ENCODE data around the gene TTC21B. TPM values are rescaled to one million over a fixed set of nuclear protein-coding genes. Genes with fewer than 3 reads are reported as not detected.

TTC21B gene
- total and polyA plus RNA-seq, 8 donors = 3.3 to 78.6 (median 11.8) TPM

DNA sequence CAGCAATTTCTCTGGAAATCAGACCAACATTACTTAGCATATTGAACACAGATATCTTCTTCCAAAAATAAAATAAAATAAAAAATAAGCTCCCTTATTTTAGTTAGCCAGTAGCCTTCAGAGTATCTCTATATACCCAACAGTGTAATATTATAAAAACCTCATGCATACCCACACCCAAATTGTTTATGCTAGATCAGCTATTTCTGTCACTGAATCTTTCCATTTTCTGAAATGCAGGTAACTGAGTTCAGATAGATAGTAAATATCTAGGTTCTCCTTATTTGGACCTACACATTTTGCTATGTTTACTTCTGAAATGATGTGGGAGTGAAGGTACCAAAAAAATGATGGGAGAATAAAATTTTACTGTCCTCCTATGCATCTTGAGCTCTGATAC lies 39.9 kb downstream of the TTC21B start:
- Histone ChIP-seq H3K4me1 (no peaks in the 10 kb centered on the region), H3K36me3 (peaks cover 4 to 79% (median 69%) of the 10 kb centered on the region in 4 donors), H3K9me3 (no peaks in the 10 kb centered on the region), H3K27ac (no peak overlapping the region), H3K27me3 (no peaks in the 10 kb centered on the region), H3K4me3 (no peak overlapping the region)
- no peak for TF ChIP-seq EP300 (IDR thresholded peaks at IDR 0.05)
- no peak for TF ChIP-seq POLR2A (IDR thresholded peaks at IDR 0.05)
- TF ChIP-seq POLR2AphosphoS5 (IDR thresholded peaks at IDR 0.05) = no peak
- TF ChIP-seq, protein P1, sequence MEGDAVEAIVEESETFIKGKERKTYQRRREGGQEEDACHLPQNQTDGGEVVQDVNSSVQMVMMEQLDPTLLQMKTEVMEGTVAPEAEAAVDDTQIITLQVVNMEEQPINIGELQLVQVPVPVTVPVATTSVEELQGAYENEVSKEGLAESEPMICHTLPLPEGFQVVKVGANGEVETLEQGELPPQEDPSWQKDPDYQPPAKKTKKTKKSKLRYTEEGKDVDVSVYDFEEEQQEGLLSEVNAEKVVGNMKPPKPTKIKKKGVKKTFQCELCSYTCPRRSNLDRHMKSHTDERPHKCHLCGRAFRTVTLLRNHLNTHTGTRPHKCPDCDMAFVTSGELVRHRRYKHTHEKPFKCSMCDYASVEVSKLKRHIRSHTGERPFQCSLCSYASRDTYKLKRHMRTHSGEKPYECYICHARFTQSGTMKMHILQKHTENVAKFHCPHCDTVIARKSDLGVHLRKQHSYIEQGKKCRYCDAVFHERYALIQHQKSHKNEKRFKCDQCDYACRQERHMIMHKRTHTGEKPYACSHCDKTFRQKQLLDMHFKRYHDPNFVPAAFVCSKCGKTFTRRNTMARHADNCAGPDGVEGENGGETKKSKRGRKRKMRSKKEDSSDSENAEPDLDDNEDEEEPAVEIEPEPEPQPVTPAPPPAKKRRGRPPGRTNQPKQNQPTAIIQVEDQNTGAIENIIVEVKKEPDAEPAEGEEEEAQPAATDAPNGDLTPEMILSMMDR (IDR thresholded peaks at IDR 0.05) = no peak
- no peak for DNase-seq
- intact Hi-C loops (cut with DNase I; ENCODE audit: low total_unique reads) = no loop called here

DNA sequence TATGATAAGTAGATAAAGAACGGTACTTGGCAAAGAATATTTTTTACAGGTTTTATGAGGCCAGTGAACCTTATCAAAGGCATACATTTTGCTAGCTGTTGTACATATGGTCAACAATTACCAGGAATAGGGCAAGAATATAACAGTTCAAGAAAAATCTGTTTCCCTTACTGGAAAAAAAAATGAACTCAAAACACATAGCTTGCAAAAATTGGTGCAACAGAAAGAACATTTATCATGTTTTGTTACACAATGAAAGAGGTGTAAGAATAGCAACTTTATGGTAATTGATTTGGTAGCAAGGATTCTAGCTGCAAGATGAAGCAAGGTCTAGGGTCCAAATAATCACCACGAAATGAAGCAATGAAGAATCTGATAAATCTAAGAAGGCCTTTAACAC lies 41.6 kb downstream of the TTC21B start:
- peaks cover 4 to 69% (median 56%) of the 10 kb centered on the region in 4 donors for H3K36me3 ChIP-seq
- DNase-seq = no peak
- 63 to 84% (median 74%) methylated on average over 2 of the region's 2 CpGs for WGBS, 5 donors
- H3K27me3 ChIP-seq = no peaks in the 10 kb centered on the region
- no peak overlapping the region for H3K27ac ChIP-seq
- TF ChIP-seq POLR2AphosphoS5 (IDR thresholded peaks at IDR 0.05) = no peak
- TF ChIP-seq, protein P1 (IDR thresholded peaks at IDR 0.05) = no peak
- TF ChIP-seq POLR2A (IDR thresholded peaks at IDR 0.05) = no peak
- TF ChIP-seq EP300 (IDR thresholded peaks at IDR 0.05) = no peak
- intact Hi-C loops (cut with DNase I; ENCODE audit: low total_unique reads) = no loop called here
- no peak overlapping the region for H3K4me3 ChIP-seq
- H3K9me3 ChIP-seq = no peaks in the 10 kb centered on the region
- no peaks in the 10 kb centered on the region for H3K4me1 ChIP-seq

DNA sequence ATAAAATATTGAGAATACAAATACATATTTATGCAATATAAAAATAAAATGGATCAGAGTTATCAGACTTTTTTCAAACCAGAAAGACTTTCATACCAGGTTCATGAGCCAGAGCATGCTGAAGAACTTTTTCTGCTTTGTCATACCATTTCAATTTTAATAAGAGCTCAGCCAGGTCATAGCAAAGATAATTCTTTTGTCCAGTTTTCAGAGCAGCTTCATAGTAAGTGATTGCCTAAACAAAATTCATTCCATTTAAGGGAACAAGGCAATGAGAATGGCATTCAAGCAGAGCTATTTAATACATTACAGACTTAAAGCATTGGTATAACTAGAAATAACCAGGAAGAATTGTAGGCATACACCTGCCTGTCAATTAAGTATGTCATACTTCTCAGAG lies 42.3 kb downstream of the TTC21B start:
- H3K27ac ChIP-seq = no peak overlapping the region
- no peak overlapping the region for H3K4me3 ChIP-seq
- no peaks in the 10 kb centered on the region for H3K9me3 ChIP-seq
- no peak for DNase-seq
- TF ChIP-seq POLR2A (IDR thresholded peaks at IDR 0.05) (no peak), EP300 (IDR thresholded peaks at IDR 0.05) (no peak), POLR2AphosphoS5 (IDR thresholded peaks at IDR 0.05) (no peak)
- TF ChIP-seq, protein P1 (IDR thresholded peaks at IDR 0.05) = no peak
- no peaks in the 10 kb centered on the region for H3K4me1 ChIP-seq
- H3K27me3 ChIP-seq = no peaks in the 10 kb centered on the region
- intact Hi-C loops (cut with DNase I; ENCODE audit: low total_unique reads) = no loop called here
- H3K36me3 ChIP-seq = peaks cover 4 to 65% (median 52%) of the 10 kb centered on the region in 4 donors

DNA sequence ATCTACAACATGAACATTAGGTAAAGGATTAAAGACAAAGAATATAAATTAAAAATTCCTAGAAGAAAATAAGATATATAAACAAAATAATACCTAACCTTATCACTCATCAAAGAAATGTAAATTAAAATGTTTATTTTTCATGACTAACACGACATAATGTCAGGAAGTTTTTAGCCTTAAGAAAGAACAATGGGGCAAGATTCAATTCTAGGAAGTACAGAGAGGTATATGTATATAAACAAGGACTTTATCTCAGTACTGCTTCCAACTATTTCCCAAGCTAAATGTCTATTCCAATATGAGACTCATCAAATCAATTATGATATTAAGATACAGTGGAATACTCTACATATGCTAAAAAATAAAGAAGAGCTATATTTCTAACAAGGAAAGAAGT lies 44.1 kb downstream of the TTC21B start:
- DNase-seq = no peak
- TF ChIP-seq, protein P1 (IDR thresholded peaks at IDR 0.05) = no peak
- TF ChIP-seq POLR2A (IDR thresholded peaks at IDR 0.05) = no peak
- TF ChIP-seq EP300 (IDR thresholded peaks at IDR 0.05) = no peak
- TF ChIP-seq POLR2AphosphoS5 (IDR thresholded peaks at IDR 0.05) = no peak
- intact Hi-C loops (cut with DNase I; ENCODE audit: low total_unique reads) = no loop called here

More for the DNA sequence above, 44.1 kb downstream of the TTC21B start:
- no peak overlapping the region for H3K27ac ChIP-seq
- no peaks in the 10 kb centered on the region for H3K27me3 ChIP-seq
- H3K36me3 ChIP-seq = peaks cover 4 to 59% (median 40%) of the 10 kb centered on the region in 4 donors
- no peaks in the 10 kb centered on the region for H3K9me3 ChIP-seq
- H3K4me1 ChIP-seq = no peaks in the 10 kb centered on the region
- no peak overlapping the region for H3K4me3 ChIP-seq
- 11 to 50% (median 20%) methylated on average over 1 of the region's 1 CpG for WGBS, 5 donors

Data from stomach (tissue), 9 donors.